GM21576 (cell line): ENCODE data around the gene MYO18A.
A peak's percentile ranks its signal among the peaks of the same experiment; 100 is the strongest.
"Not testable (repeated sequence)": the region's sequence is repeated elsewhere in the genome, so short reads cannot be mapped to it uniquely, and the experiment has no call there.

Experiments
- ATAC-seq: cut with Tn5 transposase; IDR thresholded peaks from one replicate; pipeline ENCODE4 v1.9.1; 2021; ENCODE audit warnings: mild to moderate bottlenecking, moderate library complexity; ENCODE audit not compliant: unreplicated experiment

The MYO18A gene

DNA sequence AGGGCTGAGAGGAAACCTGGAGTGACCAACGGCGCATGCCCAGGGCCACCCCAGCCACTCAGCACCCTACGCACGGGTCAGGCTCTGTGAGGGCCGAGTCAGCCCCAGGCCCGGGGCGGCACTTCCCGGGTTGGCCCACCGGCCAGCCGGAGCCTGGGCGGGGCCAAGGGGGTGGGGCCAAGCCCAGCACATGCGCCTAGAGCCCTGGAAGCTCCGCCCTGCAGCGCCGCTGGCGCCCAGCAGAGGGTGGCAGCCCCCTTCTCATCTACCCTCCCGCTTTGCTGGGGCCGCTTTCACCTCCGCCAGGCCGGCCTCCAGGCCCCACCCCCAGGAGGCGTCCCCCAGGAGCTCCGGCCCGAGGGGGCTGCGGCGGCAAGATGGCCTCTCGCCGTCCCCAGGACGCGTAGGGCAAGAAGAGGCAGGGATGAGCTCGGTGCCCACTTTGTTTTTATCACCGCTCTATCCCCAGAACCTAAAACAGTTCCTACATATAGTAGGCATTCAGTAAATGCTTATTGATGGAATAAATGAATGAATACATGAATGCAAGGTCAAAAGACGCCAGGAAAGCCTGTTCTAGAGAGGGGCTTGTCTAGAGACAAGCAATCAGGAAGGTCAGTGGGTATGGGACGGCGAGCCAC, 31.3 kb downstream of the MYO18A start:
- ATAC-seq, result peak; percentile 71

DNA sequence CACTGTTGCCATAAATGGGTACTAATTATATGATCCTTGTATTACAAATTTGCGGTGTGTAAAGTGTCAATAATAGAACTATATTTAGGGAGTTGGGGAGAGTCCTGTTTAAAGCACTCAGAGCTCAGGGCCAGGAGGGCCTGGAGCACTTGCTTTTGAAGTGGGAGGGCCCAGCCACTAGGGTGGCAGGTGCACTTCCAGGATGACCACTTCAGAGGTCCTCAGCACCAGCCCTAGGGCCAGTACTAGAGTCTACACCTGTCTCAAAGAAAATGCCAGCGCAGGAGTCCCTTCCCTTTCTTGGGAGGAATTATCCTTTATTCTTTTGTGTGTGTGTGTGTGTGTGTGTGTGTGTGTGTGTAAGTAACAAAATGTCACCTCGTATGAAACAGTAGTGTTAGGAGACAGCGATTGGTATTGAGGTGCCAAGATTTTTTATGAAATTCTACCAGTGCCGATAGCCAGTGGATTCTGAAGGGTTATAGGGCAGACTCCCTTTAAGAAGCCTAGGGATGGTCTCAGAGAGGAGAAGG, 31.9 kb downstream of the MYO18A start:
- ATAC-seq, result no peak

DNA sequence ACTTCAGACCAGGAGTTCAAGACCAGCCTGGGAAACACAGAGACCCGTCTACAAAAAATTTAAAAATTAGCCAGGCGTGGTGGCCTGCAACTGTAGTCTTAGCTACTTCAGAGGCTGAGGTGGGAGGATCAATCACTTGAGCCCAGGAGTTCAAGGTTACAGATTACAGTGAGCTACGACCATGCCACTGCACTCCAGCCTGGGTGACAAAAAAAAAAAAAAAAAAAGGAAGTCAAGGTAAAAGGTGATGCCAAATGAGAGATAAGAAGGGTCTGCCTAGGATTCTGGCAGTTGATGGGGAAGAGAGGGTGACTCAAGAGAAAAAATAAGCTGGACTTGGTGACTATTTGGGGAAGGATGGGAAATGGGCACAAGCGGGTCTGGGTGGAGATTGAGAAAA, 32.5 kb downstream of the MYO18A start:
- no peak for ATAC-seq

DNA sequence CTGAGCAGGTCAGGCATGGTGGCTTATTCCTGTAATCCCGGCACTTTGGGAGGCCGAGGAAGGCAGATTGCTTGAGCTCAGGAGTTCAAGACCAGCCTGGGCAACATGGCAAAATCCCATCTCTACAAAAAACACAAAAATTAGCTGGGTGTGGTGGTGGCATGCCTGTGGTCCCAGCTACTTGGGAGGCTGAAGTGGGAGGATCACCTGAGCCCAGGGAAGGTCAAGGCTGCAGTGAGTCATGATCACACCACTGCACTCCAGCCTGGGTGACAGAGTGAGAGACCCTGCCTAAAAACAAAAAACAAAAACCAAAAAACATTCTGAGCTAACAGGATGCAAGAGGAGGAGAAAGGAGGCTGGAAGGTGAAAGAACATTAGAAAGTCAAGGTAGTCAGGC, 33.0 kb downstream of the MYO18A start:
- ATAC-seq, result not testable (repeated sequence)

DNA sequence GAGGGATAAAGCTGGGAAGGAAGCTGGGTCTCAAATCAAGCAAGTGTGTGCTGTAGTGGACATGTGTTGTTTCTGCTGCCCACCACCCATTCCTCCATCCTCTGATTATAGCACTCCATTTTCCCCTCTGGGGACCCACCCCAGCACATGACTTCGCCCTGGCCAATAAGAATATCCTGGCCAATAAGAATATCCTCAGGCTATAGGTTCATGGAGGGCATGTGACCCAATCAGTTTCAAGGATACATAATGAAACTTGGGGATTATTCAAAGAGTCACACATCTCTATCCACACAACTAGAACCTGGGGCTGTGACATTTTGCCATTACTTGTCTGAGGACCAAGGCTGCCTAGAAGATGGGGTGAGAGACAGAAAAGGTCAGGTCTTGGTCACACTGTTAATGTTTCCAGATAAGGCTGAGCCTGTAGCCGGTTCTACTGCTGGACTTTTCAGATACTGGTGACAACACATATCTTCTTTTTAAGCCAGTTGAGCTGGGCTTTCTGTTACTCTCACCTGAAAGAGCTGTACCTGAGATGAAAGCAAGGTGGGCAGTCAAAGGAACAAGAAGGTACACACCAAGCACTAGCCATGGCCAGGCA, 33.7 kb downstream of the MYO18A start:
- no peak for ATAC-seq

DNA sequence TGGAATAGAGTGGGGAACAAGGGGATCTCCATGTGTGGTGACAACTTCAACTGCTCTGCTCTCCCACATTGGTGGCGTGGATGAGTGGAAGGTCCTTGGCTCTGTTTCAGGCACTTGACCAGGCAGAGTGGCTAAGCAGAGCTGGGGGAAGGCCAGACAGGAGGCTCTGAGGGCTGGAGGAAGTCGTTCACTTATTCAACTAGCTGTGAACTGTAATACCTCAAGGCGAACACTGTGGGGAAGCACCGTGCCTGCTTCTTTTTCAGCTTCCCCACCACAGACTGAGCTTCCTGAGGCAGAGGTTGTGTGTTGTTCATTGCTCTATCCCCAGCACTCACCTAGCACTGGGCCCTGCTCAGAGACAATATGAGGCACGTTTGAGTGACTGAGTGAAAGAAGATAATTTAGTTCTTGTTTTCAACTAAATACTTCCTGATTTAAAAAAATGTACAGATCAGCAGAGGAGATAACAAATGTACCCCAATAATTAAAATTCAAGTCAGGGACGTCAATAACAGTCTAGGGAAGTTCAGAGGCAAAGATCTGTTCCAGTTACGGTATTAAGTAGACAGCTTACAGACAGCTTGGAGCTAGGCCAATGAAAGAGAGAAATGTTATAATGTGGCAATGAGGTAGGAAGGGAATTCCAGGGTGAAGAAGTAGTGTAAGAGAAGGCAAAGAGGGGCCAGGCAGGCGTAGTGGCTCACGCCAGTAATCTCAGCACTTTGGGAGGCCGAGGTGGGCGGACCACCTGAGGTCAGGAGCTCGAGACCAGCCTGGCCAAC, 34.7 kb downstream of the MYO18A start:
- ATAC-seq, result peak; percentile 41

DNA sequence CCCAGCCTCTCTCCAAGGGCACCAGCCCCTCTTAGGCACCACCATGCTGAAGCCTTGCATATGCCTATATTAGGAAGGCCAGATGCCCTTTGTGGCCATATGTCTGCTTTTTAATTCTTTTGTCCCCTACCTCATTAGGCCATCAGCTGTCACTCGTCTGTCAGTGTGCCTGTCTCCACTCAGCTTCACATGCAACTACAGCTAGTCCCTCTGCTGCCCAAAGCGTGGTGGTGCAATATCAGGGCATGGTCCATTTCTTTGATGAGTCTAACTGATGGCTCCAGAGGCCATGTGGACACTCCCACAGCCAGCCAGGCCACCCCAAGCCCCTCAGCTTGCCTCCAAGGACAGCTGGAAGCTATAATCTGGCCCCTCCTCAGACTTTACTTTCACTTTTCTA, 36.3 kb downstream of the MYO18A start:
- ATAC-seq, result no peak

DNA sequence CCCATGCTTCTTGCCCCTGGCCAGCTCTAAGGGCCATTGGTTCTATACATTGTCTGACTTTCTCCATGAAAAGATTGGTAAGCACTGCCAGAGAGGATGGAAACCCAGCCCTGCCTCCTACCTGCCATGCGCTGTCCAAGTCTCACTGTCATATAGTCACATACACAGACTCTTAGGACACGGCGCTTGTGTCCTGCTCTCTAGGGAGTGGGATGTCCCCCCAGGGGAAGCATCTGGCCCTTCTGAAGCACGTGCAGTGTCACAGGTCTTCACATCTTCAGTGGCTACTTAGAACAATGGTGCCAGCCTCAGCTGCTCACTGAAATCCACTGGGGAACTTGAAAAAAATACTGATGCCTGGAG, 38.7 kb downstream of the MYO18A start:
- ATAC-seq, result no peak

DNA sequence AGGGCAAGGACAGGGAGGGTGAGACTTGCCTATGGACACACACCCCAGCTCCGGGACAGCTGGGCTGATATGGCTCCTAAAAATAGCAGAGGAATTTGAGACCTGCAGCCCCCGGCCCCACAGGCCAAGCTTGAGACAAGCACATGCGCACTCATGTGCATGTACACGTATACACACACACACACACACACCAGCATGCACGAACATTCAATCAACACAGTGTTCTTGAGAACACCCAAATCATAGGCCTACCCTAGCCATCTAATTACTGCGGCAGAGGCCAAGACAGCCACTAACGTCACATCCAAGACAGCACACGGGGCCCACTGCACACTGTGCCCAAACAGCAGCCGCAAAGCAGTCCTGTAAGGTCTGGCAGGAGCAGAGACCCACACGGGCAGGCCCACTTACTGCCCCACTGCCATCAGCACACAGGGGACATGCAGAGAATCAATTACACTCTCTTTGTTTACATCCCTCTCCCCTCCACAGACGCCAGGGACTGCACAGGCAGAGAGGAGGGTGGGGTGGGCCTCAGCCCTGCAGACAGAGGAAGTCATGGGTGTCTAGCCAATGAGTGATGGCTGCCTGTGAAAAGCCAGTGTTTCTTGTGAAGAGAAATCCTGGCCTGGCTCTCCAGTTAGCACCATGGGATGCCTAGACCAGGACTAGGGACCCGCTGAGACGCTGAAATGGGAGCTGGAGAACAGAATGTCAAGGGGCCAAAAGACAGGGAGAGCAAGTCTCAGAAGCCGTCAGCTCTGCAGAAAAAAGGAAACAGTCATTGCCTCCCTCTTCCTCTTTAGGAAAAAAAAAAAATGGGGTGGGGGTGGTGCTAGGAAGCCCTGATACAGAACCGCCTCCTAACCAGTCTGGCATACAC, 39.3 kb downstream of the MYO18A start:
- no peak for ATAC-seq

DNA sequence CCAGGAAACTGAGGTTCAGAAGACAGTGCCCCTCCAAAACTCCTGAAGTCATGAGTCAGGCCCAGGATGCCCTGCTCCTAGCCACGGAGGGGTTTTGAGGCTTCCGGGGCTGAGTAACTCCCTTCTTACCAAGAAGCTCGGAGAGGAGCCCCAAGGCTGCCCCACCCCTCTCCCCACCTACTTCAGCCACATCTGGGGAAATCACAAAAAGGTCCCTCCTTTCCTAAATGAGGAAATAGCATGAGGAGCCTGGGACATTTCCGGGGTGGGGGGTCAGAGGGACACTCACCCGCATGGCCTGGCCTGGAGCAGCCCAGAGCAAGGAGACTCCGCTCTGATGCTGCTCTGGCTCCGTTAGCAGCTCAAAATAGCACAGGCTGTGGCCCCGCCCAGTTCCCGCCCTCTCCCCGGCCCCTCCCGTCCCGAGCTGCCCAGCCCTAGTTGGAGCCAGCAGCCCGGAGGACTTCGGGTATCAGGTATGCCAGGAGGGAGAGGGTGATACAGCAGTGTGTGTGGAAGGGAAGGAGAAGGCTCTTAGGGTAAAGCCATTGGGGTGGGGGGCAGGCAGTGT, 40.1 kb downstream of the MYO18A start:
- peak; percentile 53 for ATAC-seq

DNA sequence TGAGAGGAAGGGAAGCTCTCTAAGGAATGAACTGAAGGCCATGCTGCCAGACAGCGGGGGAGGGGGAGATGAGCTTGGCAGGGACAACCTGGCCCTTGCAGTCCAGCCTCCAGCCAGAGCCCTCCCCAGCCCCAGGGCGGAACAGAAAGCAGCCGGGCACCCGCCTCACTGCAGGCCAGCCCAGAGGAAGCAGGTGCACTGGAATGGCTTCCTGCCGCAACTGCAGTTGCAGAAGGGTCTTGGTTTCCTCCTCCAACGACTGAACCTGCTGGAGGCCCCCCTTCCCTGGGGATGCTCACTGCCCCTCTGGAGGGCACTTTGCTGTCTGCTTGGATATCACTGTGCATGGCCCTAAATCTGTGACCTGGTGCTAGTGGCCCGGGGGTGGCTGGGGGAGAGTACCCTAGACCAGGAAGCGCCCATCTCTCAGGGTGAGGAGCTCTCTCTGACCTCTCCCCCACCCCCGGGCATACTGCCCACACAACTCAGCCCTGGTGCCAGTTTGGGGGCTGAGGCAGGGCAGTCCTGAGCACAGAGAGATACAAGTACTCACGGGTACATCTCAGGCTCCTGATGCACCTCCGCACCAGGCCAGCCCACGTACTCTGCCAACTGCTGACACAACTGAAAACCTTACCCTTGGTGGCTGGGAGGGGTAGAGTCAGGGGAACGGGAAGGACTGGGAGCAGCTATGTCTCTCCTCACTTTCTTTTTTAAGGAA, 41.1 kb downstream of the MYO18A start:
- ATAC-seq, result peak; percentile 31

DNA sequence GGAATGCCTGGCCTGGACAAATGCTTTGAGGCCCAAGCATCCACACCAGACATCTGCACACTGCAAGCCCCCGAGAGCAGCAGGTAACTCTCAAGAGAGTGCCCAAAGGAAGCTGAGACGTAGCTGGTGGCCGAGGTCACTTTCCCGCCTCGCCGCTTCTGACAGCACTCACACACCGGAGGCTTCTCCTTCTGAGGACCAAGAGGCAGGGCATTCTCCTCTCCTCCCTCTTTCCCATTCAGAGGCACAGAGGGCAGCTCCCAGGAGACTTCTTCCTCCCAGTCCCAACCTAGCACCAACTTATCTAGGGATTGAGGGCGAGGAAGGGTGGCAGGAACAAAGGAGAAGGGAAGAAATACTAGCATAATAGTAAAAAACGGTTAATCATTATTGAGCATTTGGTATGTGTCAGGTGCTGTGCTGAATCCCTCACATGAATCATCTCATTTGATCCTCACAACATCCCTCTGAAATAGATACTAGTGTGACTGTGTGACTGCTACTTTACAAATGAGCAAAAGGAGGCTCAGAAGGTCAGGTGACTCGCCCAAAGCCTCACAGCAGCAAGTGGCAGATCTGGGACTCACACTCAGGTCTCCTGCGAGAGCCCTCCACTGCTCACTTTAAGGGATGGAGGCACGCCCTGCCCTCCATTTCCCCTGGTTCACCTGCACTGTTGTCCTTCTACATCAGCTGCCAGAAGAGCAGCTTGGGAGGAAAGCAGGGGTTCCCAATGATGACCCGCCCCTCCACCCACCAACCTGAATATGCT, 41.8 kb downstream of the MYO18A start:
- peak; percentile 41 for ATAC-seq

DNA sequence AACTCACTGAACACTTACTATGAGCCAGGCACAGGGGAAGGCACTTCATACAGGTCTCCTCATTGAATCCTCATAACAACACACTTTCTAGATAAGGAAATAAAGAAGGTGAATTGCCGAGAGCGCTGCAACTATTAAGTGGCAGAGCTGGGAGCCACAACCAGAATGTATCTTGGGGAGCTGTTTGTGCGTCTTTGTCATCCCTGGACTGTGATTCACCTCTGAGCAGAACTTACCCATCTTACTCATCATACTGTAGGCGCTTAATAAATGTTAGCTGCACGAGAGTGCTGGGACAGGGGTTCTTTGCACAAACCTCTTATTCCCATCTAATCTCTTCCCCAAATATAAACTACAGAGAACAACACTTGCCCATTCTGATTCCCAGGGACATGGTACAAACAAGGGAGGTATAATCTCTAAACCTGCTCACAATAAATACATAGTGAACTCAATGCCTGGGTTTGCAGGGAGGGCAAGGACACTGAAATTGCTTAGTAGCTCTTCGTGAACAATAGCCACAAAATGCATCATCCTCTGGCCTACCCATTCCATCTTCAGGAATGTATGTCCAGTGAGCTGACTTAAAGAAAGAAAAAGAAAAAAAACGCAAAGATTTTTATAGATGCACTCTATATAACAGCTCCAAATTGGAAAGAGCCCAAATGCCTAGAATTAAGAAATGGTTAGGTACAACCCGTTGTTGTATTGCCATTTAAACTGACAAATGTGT, 43.0 kb downstream of the MYO18A start:
- ATAC-seq, result no peak

DNA sequence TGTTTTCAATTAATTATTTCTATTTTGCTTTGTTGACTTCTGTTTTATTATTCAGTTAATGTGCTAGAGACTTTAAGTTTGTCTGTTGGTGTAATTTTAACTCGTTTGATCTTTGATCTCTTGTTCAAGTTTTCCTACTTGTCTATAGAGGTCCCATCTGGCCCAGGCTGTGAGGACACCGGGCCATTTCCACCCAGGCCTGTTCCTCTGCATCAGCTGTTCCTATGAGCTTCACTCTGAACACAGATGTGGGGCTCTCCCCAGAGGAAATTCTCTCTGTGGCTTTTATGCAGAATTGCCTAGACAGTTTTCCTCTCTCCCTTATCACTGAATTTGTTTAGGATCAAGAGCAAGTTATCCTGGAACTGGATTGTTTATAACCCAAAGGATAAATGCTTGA, 44.7 kb downstream of the MYO18A start:
- ATAC-seq, result no peak

DNA sequence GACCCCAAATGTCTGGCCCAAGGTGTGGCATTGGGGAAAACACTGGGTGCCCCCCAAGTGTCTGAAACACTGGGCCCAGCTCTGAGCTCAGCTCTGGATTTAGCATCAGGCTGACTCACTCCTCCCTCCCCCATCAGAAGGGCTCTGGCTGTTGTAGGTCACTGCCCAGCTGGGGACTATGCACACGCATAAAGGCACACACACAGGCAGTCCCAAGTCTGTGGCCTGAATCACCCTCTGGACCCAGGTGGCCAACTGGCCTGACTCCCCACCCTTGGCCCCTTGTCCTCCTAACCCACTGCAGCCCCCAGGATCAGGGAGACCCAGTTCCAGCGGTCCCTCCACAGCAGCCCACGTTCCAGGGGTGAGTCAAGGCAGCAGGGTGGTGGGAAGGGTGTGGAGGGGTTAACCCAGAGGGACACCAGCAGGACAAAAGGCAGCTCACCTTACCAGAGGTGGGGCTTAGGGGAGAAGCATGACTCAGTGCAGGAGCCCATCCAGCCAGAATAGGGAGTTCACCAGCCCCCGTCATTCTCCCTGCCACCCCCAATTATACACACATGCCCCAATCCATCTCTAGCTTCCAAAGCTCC, 47.0 kb downstream of the MYO18A start:
- ATAC-seq, result no peak

DNA sequence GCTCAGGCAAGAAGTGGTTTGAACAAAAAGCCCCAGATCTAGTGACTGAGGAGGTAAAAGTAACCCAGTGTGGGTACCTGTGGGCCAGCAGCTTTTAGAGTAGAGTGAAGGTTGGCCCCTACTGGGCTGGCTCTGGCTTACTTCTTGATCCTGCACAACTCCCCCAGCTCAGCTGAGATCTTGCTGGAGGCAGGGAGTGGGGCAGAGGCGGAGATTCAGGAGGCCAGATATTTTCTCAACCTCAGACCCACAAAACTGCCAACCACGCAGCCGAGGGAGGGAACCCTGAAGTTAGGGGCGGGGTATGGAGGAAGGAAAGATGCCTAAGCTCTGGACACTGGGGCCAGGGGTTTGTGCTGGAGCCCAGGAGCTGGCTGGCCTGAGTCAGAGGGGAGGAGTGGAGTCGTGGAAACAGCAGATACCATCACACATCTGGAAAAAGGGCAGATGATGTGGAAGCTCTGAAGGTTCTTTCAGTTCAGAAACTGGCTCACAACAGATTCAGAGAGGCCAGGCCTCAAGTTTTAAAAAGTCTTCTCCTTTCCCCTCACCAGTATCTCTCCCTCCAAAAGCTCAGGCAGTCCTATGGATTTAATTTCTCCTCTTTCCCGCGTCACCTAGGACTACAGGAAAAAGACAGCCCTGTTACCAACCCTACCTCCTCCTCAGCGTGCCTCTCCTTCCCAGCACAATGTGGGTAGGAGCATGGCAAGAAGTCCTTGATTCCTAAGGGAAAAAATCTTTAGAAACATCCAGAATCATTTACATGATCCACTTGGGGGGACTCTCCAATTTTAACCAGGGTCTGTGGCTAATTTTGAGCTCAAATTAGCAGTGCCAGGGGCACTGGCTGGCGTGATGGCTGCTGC, 48.1 kb downstream of the MYO18A start:
- ATAC-seq, result no peak

DNA sequence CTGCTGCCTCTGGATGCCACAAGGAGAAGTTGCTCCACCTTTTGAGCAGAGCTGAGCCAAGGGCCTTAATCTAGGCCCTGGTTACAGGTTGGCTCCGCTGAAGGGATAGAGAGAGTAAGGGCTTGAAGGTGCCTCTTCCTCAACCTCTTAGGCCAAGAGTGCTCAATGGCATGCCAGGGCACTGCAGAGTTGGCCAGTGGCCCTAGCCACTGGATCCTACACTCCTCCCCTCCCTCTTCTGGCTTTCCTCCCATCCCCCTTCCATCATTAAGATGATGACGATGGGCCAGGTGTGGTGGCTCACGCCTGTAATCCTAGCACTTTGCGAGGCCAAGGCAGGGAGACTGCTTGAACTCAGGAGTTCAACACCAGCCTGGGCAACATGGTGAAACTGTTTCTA, 50.5 kb downstream of the MYO18A start:
- no peak for ATAC-seq
